ENCODE results near the gene PLA2G4E.

Gene PLA2G4E

GRCh38 chr15:42050484-42051255 is 29.8 kb upstream of the PLA2G4E start:
- no peak for DNase-seq

DNA sequence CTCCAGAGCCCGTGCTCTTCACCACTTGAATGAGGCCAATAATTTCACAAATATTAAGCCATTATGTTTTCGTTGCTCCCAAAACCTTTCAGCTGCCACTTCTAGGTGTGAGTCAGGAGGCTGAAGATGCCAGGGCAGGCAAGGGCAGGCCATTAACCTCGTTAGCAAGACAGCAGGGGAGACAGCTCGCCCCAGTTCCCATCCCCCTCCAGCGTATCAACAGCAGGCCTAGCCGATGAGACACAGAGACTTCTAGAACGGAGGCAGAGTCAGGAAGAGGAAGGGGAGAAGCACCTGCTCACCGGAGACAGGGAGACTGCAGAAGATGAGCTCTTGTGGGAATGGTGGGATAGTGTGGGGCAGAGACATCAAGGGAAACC is 28.0 kb upstream of the PLA2G4E start:
- no peak for DNase-seq

- DNase-seq: no peak
These were observed 27.4 kb upstream of the PLA2G4E start for GRCh38 chr15:42048080-42048820.

- DNase-seq: no peak
These were observed 25.8 kb upstream of the PLA2G4E start for GRCh38 chr15:42046597-42046996.

DNA sequence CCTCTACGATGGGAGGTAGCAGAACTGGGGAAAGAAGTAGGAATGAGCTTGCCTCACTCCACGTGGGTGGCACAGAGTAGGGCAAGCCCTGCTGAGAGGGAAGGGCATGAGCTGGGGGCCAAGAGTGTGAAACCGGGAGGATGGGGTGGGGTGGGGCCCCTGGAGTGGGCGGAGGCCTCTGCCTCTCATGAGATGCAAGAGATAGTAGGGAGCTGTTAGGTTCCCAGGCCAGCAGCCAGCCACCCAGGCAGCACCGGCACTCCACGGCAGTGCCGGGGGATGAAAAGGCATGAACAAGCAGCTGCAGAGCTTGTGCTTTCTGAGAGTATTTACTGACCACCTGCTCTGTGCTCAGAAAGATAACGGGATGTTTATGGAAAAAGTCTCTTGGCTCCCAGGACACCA is 24.4 kb upstream of the PLA2G4E start:
- DNase-seq: no peak

- DNase-seq: no peak
These were observed 22.0 kb upstream of the PLA2G4E start for GRCh38 chr15:42042602-42043400.

- no peak for DNase-seq
These were observed 17.6 kb upstream of the PLA2G4E start for GRCh38 chr15:42038401-42038800.

DNA sequence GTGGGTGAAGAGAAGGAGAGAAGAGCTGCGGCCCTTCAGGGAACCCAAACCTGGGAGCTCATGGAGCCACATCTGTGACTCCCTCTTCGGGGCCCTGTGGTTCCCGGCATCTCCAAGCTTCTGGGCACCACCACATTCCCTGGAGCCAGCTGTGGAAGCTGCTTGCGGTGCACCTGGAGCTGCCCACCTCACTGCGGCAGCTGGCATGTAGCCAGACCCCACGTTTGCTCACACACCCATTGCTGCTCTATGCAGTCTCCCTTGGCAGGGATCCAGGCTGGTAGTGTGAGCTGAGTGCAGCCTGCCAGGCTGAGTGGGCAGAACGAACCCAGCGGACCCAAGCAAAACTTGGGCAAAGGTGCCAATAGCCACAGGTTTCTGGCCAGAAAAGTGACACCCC is 16.8 kb upstream of the PLA2G4E start:
- DNase-seq: no peak

- DNase-seq: no peak
These were observed 16.1 kb upstream of the PLA2G4E start for GRCh38 chr15:42036966-42037365.

DNA sequence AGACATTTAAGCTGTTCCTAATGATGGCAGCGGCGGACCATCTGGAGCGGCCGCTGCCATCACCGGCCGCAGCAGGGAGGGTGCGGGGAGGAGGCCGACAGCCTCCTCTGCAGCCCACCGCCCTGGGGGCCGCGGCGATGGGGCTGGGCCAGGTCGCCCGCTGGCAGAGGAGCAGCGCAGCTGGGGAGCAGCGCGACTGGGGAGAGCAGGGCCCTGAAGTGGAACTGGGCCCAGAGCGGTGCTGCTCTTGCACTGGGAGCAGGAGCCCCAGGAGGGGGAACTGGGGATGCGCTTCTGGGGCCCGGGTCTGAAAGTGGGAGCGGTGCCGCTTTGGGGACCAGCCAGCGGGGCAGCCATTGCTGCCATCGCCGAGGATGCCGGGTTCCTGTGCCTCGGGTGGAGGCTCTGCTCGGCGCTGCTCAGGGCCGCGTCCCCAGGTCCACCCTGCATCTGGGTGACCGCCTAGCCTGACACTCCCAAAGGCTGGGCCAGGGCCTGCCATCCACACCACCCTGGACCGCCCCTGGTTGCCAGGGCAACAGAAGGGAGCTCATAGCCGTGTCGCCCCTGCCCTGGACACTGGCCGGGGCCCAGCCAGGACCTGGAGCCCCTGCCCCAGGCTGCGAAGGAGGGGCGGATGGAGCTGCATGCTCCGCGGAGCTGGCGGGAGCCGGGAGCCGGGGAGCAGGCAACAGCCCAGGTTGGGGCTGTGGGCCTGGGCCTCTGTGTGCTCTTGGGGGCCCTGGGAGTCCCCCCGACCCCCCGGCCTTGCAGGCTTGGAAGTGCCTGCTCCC is 15.5 kb upstream of the PLA2G4E start:
- no peak for DNase-seq

DNA sequence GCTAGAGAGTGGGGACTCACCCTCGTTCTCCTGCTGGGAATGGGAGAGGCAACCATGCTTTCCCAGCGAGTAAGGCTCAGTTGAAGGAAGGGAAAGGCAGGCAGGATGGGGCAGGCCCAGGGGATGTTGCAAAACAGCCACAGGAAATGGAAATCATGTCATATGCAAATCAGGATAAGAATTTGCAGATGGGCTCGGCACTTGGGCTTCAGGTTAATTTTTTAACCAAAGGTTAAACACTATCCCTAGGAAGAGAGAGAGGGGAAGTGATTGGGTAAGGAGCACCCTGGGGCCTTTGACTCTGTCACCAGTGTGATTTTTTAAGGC is 14.6 kb upstream of the PLA2G4E start:
- no peak for DNase-seq

DNA sequence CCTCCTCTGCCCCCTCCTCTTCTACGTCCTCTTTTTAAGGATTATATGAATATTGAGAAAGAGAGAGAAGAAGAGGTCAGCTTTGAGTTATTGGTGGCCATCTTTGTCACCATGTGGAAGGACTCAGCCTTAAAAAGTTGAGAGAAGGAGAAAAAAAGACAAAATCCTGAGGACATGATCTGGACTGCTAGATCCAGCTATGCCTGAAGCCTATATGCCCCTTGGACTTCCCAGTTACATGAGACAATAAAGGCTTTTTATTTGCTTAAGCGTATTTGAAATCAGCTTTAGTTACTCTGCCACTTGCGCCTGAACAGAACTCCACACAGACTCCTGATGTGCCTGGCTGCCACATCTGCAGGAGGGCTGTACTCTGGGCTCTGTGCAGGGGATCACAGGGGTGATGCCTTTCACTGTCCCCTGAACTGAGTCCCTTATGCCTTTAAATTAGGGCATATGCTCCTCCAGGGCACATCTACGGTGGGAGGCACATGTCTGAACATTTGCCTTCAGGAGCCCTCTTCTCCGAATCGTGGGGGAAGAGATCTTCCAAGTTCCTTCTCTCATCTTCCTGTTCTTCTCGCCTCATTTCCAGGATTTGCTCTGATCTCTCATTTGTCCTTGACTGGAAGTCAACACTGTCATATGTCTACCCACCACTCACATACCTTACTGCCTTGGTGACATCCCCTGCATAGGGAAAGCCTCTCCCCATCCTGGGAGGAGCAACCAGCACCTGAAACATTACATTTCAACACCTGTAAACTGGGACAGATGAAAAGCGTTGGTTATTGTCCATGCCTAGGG is 14.0 kb upstream of the PLA2G4E start:
- DNase-seq: no peak

GRCh38 chr15:42033214-42033873 is 12.5 kb upstream of the PLA2G4E start:
- no peak for DNase-seq

DNA sequence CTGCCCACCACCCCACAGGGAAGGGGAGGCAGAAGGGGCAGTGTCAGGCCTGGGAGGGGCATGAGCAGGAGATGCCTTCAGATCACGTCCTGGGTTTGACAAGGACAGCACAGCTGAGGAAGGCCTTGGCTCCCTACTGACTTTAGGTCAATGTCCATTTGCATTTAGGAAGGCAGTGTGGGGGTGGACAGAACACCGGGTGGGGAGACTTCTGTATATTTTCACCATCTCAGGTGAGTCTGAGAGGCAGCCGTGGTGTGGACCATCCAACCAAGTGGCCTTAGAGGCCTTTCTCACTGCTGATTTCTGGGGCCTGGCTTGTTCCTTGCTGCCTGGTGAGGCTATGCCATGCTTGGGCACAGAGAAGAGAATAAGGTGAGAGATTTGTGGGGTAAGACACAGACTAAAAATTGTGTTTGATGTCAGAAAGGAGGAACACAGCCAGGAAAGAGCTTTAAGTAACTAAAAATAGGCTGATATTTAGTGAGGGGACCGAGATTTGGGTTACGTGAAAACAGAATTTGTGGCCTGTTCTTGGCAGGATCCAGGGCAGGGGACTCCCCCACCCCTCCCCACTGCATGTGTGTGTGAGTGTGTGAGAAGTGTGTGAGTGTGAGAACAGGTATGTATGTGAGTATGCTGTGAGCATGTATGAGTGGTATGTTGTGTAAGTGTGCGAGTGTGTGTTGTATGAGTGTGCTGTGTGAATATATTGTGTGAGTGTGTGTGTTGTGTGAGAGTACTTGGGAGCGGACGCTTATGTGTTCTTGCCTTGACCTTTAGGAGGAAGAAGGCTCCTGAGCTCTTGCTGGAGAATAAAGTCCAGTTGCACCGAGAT is 11.8 kb upstream of the PLA2G4E start:
- no peak for DNase-seq

GRCh38 chr15:42031198-42031915 is 10.5 kb upstream of the PLA2G4E start:
- DNase-seq: no peak

GRCh38 chr15:42027521-42027920 is 6.7 kb upstream of the PLA2G4E start:
- no peak for DNase-seq

DNA sequence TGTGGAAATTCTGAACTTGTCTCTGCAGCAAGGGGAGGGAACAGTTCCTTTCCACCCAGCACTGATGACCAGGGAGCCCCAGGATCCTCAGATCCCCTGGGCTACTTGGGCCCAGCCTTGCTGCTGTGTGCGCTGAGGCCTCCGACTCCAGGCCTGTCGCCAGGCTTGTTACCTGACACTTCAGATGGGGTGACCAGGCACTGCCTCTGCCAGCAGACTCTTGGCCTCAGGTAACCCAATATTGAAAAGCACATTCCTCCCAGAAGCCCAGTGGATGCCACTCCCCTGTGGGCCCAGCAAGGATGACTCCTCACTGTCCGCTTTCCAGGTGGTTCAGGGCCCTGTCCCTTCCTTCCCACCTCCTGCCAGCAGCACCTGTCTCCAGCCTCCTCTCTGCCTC is 3.5 kb upstream of the PLA2G4E start:
- DNase-seq: no peak

GRCh38 chr15:42021593-42021992 is 751 bp upstream of the PLA2G4E start:
- DNase-seq: no peak

GRCh38 chr15:42018306-42019224 is 2.3 kb downstream of the PLA2G4E start:
- DNase-seq: no peak
